HG02623 (cell line): ENCODE measurements around the gene NLRC5.
A peak's percentile ranks its signal among the peaks of the same experiment; 100 is the strongest.
"Not testable (repeated sequence)": the region's sequence is repeated elsewhere in the genome, so short reads cannot be mapped to it uniquely, and the experiment has no call there.

Experiments
- ATAC-seq: cut with Tn5 transposase; IDR thresholded peaks from one replicate; pipeline ENCODE4 v1.9.1; 2021; ENCODE audit warnings: moderate library complexity; ENCODE audit not compliant: unreplicated experiment

Gene NLRC5

GRCh38 chr16:57044931-57045693 is 55.8 kb downstream of the NLRC5 start:
- no peak for ATAC-seq

GRCh38 chr16:57045694-57046381 is 56.5 kb downstream of the NLRC5 start:
- no peak for ATAC-seq

- ATAC-seq, result no peak
These were observed 58.7 kb downstream of the NLRC5 start for GRCh38 chr16:57048095-57048494.

- ATAC-seq, result peak; percentile 53
These were observed 60.3 kb downstream of the NLRC5 start for GRCh38 chr16:57049678-57050077.

- no peak for ATAC-seq
These were observed 62.4 kb downstream of the NLRC5 start for GRCh38 chr16:57051696-57052228.

GRCh38 chr16:57053206-57053605 is 63.8 kb downstream of the NLRC5 start:
- no peak for ATAC-seq

GRCh38 chr16:57054338-57054737 is 65.0 kb downstream of the NLRC5 start:
- ATAC-seq, result no peak

GRCh38 chr16:57054771-57055170 is 65.4 kb downstream of the NLRC5 start:
- no peak for ATAC-seq

GRCh38 chr16:57055671-57056070 is 66.3 kb downstream of the NLRC5 start:
- ATAC-seq, result no peak

- no peak for ATAC-seq
These were observed 69.0 kb downstream of the NLRC5 start for GRCh38 chr16:57058291-57058861.

GRCh38 chr16:57060323-57061083 is 71.1 kb downstream of the NLRC5 start:
- no peak for ATAC-seq

- ATAC-seq, result no peak
These were observed 71.9 kb downstream of the NLRC5 start for GRCh38 chr16:57061084-57061905.

- ATAC-seq, result no peak
These were observed 73.0 kb downstream of the NLRC5 start for GRCh38 chr16:57062329-57062728.

GRCh38 chr16:57063189-57063588 is 73.8 kb downstream of the NLRC5 start:
- ATAC-seq, result not testable (repeated sequence)

GRCh38 chr16:57064995-57065394 is 75.6 kb downstream of the NLRC5 start:
- ATAC-seq, result no peak

- peak; percentile 53 for ATAC-seq
These were observed 77.3 kb downstream of the NLRC5 start for GRCh38 chr16:57066625-57067024.

GRCh38 chr16:57067347-57067746 is 78.0 kb downstream of the NLRC5 start:
- ATAC-seq, result no peak

GRCh38 chr16:57069053-57069452 is 79.7 kb downstream of the NLRC5 start:
- ATAC-seq, result no peak

GRCh38 chr16:57069635-57070370 is 80.4 kb downstream of the NLRC5 start:
- ATAC-seq, result no peak

- no peak for ATAC-seq
These were observed 81.1 kb downstream of the NLRC5 start for GRCh38 chr16:57070424-57070823.
